HG03575 (cell line): Measurements from ENCODE around the gene CA6.
"Not testable (repeated sequence)": the region's sequence is repeated elsewhere in the genome, so short reads cannot be mapped to it uniquely, and the experiment has no call there.

Experiments used
- ATAC-seq: cut with Tn5 transposase; IDR thresholded peaks from one replicate; pipeline ENCODE4 v1.9.1; 2021; ENCODE audit not compliant: unreplicated experiment, insufficient number of reproducible peaks, low FRiP score; ENCODE audit errors: extremely low read depth

CA6 gene

DNA sequence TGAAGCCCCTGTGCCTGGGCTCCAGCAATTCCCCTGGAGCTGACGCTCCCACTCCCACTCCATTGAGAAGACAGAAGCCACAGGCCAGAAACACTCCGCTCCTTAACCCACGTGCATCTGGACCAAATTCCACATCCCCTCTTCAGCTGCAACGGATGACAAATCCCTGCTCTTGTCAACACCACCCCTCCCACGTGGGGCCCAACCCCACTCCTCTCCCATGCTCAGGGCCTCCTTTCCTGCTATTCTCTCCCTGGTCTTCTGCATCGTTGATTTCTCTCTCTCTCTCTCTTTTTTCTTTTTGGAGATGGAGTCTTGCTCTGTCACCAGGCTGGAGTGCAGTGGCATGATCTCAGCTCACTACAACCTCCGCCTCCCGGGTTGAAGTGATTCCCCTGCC, 18.3 kb downstream of the CA6 start:
- ATAC-seq: no peak

DNA sequence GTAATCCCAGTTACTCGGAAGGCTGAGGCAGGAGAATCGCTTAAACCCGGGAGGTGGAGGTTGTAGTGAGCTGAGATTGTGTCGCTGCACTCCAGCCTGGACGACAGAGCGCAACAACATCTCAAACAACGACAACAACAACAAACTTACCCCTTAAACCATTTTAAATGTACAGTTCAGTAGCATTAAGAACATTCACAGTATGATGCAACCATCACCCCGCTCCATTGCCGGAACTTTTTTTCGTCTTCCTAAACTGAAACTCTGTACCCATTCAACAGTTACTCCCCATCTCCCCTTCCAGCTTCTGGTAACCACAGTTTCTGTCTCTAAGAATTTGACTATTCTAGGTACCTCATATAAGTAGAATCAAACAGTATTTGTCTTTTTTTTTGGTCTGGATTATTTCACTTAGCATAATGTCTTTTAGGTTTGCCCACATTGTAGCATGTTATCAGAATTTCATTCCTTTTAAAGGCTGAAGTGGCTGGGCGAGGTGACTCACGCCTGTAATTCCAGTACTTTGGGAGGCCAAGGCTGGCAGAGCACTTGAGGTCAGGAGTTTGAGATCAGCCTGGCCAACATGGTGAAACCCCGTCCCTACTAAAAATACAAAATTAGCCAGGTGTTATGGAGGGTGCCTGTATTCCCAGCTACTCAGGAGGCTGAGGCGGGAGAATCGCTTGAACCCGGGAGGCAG, 19.6 kb downstream of the CA6 start:
- no peak for ATAC-seq

GRCh38 chr1:8966606-8967005, 20.9 kb downstream of the CA6 start:
- ATAC-seq: no peak

DNA sequence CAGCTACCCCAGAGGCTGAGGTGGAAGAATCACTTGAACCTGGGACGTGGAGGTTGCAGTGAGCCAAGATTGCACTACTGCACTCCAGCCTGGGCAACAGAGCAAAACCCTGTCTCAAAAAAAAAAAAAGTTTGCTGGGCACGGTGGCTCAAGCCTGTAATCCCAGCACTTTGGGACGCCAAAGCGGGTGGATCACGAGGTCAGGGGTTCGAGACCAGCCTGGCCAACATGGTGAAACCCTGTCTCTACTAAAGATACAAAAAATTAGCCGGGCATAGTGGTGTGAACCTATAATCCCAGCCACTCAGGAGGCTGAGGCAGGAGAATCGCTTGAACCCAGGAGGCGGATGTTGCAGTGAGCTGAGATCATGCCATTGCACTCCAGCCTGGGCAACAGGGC, 23.2 kb downstream of the CA6 start:
- not testable (repeated sequence) for ATAC-seq

DNA sequence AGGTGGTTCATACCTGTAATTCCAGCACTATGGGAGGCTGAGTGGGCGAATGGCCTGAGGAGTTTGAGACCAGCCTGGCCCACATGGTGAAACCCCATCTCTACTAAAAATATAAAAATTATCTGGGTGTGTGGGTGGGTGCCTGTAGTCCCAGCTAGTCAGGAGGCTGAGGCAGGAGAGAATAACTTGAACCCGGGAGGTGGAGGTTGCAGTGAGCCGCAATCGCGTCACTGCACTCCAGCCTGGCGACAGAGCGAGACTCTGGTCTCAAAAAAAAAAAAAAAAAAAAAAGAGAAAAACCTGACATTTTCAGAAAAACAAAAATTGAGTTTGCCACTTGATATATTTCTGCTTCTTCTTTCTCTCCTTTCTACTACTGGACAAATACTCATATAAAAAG, 24.3 kb downstream of the CA6 start:
- no peak for ATAC-seq

DNA sequence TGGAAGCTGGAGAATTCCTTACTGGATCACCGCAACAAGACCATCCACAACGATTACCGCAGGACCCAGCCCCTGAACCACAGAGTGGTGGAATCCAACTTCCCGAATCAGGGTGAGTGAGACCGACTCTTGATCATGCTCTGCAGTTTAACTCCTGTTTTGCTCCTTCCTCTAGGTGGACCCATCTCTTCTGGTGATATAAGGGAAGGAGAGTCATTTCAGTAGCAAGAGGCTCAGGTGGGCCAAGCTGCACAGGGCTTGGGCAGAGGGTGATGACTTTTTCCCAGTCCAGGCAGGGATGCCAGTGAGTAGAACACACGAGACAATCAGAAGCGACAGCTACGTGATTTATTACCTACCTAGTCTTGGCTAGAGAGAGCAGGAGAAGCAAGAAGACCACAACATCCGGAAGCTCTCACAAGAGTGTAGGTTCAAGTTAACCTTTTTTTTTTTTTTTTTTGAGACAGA, 25.2 kb downstream of the CA6 start:
- ATAC-seq: no peak

DNA sequence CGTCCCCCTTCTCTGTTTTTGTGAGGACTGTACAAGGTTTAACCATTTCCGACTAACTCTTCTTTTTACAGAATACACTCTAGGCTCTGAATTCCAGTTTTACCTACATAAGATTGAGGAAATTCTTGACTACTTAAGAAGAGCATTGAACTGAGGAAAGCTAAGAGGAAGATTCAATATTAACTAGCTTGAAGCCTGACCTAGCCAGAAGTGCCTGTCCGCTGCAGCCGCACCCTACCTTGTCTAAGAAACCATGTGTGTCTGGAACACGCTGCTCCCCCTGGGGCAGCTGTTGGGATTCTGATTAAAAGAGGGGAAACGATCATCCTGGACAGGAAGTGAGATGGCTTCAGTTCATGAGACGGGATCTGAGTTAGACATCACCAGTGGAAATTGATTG, 28.9 kb downstream of the CA6 start:
- no peak for ATAC-seq

- no peak for ATAC-seq
These were observed 30.7 kb downstream of the CA6 start for GRCh38 chr1:8976338-8976737.

GRCh38 chr1:8976896-8977450, 31.3 kb downstream of the CA6 start:
- ATAC-seq: no peak

DNA sequence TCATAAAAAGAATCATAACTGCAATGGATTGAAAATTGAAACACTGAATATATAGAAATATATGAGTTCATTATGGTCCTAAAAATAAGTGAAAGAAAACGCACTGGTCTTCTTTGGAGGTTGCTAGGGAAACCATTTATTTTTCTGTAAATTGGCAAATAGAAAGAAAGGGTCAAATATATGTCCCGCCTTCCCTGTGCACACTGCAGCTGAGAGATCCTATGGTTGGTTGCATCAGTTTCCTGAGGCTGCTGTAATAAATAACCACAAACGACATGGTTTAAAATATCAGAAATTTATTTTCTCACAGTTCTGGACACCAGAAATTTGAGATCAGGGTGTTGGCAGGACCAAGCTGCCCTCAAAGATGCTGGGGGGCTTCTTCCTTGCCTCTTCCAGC, 35.0 kb downstream of the CA6 start:
- no peak for ATAC-seq

- ATAC-seq: no peak
These were observed 35.5 kb downstream of the CA6 start for GRCh38 chr1:8981169-8981568.

DNA sequence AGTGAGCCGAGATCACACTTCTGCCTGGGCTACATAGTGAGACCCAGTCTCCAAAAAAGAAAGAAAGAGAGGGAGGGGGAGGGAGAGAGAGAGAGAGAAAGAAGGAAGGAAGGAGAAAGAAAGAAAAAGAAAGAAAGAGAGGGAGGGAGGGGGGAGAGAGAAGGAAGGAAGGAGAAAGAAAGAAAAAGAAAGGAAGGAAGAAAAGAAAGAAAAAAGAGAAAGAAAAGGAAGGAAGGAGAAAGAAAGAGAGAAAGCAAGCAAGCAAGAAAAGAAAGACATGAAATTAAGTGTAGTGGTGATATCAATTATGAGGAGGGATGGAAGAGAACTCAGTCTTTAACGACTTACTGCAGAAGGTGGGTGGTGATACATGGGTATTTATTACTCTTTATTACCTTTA, 38.5 kb downstream of the CA6 start:
- no peak for ATAC-seq

DNA sequence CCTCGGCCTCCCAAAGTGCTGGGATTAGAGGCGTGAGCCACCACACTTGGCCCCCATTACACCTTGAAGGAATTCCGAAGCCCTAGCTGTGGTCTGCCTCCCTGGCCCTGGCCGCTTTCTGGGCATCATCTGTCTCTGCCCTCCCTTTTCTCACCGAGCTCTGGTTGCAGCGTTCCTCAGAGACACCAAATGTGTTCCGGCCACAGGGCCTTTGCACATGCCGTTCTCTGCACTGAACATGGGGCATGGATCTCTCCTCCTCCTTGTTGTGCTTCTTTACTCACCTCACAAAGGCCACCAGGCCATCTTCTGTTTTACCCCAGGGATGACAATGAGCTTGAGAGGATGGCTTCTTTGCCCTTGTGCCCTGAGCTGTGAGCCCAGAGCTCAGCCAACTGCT, 39.3 kb downstream of the CA6 start:
- no peak for ATAC-seq

- no peak for ATAC-seq
These were observed 40.5 kb downstream of the CA6 start for GRCh38 chr1:8985915-8986813.

DNA sequence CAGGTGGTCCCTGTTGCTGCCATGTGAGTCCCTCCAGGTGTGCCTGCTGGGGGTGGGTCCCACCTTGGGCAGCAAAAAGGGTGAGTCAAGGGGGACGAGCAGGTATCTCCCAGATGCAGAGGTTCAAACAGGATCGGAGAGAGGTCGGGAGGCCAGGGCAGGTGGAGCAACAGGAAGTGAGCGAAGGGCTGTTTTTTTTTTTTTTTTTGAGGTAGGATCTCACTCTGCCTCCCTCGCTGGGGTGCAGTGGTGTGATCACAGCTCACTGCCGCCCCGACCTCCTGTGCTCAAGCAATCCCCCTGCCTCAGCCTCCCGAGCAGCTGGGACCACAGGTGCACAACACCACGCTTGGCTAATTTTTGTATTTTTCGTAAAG, 41.1 kb downstream of the CA6 start:
- no peak for ATAC-seq

DNA sequence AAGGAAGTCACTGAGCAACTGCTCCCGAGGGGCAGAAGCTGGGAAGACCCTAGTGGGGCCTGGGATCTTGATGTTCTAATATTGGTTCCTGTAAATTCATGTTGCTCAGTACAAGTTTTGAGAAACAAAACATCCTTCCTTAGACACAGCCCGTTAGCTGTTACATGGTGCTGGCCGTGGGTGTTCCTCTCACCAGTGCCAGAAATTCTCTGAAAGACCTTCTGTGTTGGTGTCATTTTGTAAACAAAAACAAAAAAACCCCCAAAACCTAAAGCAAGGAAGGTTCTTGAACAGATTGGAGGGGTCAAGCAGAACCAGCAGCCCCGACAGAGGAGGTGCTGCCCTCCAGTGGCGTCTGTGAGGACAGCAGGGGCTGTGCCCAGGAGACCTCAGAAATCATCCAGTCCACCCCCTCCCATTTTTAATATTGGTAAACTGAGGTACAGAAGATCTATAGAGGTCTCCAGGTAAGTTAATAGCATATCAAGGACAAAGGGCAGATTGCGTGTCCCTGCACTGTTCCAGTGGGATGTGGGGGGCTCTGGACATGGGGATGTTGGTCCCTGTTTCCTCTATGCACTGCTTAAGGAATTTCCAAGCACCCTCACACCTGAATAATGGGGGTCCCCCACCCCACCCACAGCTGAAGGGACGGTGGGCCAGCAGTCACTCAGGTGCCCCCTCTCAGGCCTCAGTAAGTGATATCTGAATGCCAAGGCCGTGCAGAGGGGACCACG, 42.4 kb downstream of the CA6 start:
- ATAC-seq: no peak

DNA sequence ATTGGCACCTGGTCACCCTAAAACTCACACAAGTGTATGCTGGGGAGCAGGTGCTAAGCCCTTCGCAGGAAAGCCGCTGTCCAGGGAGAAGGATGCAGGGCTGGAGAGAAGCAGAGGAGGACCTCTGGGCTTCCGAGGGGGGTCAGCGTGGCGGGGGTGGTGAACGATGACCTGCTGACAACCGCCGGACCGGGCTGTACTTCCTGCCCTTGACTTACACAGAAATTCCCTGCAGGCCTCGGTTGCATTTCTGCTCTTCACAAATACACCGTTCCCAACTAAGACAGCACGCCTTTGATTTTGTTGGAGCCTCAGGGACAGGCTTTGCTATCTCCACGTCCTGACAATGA, 42.9 kb downstream of the CA6 start:
- no peak for ATAC-seq

DNA sequence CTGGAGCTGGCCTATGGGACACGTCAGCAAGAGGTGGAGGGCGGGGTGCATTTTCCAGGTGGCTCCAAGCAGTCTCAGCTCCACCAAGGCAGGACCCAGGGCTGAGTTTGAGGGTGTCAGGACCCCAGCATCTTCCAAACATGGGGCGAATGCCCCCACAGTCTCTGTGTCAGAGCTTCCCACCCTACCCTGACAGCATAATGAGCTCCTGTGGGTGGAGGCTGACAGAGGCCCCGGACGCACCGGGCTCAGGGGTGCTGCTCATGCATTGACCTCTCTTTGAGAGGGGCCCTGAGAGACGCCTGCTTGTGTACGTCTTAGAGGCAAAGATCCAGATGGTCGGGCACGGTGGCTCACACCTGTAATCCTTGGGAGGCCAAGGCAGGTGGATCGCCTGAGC, 43.4 kb downstream of the CA6 start:
- ATAC-seq: no peak

DNA sequence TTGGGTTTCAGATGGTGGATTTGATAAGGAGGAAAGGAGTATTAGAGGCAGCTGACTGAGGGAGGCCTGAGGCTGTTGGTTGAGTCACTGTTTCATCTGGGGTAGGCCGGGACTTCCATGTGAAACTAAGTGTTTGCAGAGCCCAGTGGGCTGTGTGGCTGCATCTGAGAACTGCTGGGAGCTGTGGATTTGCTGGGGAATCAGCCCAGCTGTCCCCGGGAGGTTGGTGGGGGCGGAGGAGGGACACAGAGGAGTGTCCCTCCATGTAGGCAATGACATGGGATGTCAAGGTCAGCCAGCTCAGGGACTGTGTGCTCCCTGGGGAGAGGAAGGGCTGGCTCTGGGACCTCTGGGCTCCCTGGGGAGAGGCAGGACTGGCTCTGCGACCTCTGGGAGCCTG, 44.2 kb downstream of the CA6 start:
- ATAC-seq: no peak
